ENCODE data around the gene BHLHA15.

The BHLHA15 gene

DNA sequence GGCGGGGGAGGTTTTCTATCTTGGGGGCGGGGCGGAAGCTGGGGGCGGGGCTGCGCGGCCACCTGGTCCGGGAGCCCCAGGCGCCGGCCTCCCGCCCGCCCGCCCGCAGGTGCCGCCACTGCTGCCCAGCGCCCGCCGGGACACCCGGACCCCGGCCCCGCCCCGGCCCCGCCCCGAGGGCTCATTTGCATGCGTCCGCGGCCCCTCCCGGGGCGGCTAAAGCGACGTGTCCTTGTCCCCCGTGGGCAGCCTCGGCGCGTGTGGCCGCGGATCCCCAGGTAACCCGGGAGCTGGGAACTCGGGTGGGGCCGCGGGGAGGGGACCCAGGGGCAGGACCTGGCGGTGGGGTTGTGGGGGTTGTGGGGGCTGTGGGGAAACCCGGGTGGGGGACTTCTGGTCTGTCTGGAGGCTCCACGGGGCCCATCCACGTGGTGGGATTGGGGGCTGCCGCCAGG lies at the start of gene BHLHA15:
BHLHA15 (plus strand) TSS at position 219 of the 455 bp plus-strand sequence. CDS start 871 bp downstream, outside the sequence.
- peak in 1 of 2 donors; percentile 22 for DNase-seq (ENCODE audit: low read depth in 2 of 2)

DNA sequence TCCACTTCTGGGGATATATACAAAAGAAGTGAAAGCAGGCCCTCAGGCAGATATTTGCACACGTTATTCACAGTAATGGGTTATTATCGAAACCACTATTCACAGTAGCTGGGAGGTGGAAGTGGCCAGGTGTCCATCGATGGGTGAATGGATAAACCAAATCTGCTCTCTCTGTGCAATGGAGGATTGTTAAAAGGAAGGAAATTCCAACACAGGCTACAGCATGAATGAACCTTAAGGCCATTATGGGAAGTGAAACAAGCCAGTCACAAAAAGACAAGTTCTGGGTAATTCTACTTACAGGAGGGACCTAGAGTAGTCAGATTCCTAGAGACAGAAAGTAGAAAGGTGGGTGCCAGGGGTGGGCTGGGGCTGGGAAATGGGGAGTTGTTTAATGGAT lies 48.5 kb upstream of the BHLHA15 start:
- DNase-seq (ENCODE audit: low read depth in 2 of 2) = no peak

DNA sequence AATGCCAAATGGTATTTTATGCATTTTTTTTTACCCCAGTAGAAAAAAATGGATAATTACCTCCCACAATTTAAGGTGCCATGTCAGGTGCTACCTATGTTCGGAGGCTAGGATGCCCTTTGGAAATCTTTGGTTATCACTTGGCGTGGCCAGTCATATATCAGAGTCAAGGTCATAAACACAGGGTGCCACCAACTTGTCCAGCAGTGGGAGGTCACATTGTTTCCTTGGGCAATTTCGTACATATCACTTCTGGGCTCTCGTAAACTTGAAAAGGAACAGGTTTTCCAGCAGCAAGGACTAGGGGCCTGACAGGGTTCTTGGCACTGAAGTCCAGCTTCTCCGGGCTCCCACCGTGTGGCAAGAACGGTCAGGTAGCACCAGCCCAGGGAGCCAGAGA lies 48.0 kb upstream of the BHLHA15 start:
- DNase-seq (ENCODE audit: low read depth in 2 of 2) = no peak

DNA sequence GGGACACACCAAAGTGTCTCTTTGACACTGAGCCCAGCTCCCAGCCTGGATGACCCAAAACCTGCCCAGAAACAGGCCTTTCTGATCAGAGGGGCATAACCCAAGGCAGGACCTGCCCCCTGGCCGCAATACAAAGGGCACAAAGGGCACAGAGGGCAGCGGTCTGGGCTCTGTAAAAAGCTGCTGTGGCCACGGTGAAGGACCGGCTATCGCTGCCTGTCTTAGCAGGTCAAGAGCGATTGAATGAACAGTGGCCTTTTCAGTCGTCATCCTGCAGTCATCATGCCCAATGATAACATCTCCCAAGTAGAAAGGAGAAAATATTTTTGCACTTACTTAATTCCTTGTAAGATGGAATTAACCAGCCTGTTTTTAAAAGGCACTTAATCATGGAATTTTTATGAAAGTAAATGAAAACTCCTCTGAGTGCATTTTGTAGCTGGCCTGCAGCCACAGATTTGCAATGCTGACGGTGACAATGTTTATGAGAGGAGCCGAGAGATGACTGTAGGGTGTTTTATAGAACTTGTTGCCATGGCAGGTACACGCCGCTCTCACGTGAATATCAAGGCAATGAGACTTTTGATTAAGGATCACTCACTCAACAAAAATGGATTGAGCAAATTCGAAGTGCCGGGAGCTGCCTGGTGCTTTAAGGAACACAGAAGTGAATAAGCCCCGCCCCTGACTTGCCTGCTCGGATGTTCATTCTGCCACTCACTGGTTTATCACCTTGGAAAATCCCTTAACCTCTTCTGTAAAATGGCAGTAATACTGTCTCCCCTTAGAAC lies 47.3 kb upstream of the BHLHA15 start:
- DNase-seq (ENCODE audit: low read depth in 2 of 2) = no peak

DNA sequence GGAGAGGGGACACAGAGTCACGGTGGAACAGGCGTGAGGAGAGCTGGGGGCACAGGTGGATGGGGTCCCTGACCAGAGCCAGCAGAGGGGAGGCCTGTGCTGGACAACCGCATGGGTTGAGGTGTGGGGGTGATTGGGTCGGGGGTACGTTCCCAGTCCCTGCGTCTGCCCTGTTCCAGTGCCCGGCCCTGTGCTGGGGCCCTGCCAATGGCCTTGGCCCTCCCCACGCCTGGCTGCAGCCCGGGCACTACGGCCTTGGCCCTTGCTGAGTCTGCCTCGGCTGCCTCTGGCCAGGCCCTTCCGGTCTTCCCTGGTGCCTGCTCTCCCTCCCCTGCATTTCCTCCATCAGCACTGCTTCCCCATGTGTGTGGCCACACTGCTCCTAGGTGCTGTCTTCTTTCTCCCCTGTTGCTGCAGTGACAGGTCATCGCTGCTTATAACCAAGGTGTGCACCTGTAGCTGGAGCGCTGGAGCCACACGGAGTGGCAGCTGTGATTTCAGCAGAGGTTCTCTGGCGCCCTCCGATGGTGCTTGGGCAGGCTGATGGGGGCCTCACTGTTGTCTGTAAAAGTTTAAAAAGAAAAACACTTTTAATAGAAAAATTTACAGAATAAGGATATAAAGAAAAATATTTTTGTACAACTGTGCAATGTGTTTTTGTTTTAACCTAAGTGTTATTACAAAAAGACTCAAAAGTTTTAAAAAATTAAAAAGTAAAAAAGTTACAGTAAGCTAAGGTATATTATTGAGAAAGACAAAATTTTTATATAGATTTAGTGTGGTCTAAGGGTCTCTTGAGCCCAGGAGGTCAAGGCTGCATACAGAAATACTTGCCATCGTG lies 45.2 kb upstream of the BHLHA15 start:
- peak; percentile 17 to 35 for DNase-seq (ENCODE audit: low read depth in 2 of 2)

DNA sequence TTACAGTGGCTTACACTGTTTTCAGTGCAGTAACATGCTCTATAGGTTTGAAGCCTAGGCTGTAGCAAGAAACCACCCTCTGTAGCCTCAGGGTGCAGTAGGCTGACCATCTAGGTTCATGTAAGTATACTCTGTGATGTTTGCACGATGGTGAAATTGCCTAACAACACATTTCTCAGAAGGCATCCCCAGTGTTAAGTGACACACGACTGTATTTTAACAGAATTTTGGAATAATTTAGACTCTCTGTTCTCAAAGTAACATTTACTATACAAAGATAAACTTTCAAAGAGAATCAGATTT lies 44.6 kb upstream of the BHLHA15 start:
- no peak for DNase-seq (ENCODE audit: low read depth in 2 of 2)

DNA sequence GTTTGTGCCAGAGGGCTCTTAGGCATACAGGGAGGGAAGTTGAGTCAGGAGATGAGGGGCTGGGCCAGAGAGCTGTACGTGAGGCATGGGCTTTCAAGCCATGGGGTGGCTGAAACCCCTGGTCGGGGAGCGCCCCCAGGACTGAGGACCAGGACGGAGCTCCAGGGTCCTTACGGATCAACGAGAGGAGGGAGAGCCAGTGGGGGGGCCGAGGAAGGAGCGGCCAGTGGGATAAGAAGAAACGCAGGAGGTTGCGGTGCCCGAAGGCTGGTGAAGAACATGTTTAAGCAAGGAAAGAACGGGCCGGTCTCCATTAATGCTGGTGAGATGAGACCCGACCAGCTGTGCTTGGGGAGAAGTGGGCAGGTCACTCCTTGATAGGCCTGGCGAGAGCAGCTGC lies 43.6 kb upstream of the BHLHA15 start:
- no peak for DNase-seq (ENCODE audit: low read depth in 2 of 2)

DNA sequence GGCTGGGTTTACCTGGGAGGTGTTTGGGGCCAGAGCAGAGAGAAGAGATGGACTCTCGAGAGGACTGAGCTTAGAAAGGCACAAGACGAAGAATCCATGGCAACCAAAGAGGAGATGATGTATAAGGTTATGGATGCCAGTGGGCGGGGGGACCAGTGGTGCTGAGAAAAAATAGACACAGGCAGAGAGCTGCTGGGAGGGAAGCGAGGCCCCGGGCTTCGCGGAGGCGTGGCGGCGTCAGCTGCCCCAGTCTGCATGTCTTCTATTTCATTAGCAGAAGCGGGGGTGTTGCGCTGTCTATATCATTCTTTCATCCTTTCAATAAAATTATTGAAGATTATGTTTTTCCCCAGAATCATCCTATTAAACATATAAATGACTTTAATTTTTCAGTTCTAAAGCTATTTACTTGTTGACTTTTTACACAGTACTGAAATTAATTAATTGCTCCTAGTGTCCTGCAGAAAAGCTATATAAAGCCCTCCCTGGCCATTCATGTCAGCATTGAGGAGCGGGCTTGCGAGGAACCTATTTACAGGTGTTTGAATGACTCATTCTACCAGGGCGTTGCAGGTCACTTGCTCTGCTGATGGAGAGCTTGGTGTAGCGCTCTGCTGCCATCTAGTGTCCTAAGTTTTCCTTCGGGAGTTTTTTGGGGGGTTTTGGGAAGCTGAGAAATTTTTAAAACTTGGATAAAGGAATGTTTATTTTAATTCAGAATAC lies 42.9 kb upstream of the BHLHA15 start:
- DNase-seq (ENCODE audit: low read depth in 2 of 2) = peak; percentile 29 to 40

DNA sequence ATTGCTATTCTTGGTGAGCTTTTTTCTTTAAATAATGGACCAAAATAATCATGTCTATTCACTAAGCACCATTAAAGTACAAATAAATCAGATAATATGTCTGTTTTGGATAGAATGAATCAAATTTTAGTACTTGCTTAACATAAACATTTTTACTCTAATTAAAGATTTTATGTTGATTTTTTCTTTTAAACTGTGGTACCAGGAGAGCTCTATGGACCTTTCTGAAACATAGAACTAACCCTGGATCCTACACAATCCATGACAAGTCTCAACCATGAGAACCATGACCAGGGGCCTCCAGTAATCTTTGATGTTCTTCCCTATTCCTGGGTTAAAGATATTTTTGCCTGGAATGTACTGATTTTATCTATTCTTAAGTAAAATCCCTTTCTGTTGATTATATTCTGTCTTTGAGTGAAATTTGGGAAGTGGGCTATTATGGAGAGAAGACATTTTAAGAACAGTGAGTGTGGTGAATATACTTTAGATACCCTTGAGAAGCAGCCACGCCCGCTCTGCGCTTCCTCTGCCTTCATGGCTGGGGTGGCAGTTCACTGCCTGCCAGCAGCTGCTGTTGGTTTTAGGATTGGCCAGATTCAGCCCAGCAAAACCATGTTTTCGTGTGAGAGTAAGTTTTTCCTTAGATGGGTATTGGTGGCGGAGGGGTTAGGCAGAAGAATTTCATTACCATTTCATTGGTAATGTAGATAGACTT lies 42.2 kb upstream of the BHLHA15 start:
- no peak for DNase-seq (ENCODE audit: low read depth in 2 of 2)

DNA sequence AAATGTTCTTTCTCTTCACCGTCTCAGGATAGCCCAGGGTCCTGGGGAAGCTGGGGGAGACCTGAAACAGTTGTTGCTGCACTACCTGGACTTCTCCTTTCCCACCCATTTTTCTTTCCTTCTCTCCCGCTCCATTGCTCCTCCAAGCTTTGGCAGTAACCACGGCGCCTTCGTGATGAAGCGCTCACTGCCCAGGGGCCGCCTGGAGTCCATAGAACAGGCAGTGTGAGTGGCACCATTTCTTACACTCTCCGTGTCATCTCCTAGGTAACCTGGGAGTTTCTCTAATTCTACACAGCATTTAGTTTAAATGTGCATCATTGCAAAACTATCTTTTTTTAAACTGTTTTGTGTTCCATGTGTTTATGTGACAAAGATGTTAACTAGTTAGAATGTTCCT lies 40.3 kb upstream of the BHLHA15 start:
- no peak for DNase-seq (ENCODE audit: low read depth in 2 of 2)

DNA sequence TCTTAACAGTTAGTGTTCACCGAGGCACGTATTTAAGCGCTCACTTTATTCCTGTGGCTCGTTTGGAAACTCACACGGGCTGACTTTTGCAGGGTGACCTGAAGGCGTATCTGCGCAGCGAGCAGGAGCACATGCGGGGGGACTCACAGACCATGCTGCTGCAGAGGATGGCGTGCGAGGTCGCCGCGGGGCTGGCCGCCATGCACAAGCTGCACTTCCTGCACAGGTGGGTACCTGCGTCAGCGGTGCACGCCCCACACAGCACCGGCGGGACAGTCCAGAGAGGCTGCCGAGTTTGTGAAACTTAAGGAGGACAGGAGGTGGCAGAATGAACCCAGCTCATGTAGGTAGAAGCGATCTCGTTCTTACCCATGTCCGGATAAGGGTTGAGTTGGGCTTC lies 39.8 kb upstream of the BHLHA15 start:
- DNase-seq (ENCODE audit: low read depth in 2 of 2) = no peak

DNA sequence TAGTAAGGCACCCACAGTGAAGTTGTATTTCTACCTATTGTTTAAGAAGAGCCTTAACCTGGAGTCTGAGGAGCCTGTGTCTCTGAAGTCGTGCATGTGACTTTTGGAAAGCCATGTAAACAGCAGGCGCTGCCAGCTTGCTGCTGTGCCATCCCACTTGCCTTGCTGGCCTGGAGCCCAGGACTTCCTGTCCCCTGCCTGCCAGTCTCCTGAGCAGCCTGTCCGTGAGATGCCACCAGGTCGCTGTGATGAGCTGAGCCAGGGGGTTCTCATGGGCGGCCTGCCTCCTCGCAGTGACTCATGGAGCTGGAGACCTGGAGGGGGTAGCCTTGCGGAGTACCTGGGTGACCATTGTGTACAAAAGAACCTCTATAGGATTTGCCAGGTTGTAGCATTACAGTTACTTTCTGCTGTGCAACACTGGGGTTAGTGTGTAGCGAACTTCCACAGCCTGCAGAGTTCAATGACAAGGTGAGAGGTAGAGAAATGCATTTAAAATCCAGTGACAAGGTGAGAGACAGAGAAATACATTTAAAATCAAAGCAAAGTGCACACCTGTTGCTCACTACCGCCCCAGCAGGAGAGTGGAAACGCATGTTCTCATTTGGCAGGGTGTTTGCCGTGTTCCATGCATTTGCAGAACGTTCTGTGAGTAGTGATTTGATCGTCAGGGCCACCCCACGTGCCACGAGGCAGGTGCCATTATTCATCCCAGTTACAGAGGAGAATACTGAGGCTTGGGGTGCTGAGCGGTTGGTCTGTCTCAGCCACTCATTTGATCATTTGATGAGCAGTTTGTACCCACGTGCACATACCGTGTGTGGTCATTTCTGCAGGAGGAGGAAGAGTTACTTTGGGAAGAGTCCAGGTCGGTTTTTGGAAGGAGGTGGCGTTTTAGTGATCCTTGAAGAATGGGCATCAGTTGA lies 36.6 kb upstream of the BHLHA15 start:
- no peak for DNase-seq (ENCODE audit: low read depth in 2 of 2)

DNA sequence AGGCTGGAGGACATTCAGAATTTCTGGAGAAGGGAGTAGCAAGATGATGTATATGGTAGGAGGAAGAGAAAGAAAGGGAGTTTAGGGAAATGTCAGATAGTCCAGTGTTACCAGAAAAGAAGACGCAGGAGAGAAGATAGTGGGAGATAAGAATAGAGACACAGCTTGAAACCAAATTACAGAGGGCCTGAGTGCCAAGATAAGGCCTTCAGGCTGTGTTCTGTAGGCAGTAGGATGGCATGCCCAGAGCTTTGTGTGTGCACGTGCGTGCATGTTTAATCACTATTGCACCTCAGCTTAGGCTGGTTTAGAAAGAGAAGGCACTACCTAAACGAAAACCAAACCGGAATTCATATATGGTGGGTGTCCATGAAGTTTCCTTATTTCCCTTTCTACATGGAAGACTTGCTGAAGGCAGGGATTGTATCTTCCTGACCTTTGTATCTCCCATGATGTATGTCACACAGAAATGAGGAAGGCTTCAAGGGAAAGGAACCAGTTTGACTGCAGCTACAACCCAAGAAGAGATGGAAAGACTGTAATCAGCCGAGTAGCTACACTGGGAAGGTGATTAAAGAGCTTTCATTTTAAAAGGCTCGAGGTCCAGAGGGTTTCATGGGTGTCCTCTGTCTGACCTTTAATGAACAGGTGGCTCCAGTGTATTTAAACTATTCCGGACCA lies 35.8 kb upstream of the BHLHA15 start:
- DNase-seq (ENCODE audit: low read depth in 2 of 2) = no peak

DNA sequence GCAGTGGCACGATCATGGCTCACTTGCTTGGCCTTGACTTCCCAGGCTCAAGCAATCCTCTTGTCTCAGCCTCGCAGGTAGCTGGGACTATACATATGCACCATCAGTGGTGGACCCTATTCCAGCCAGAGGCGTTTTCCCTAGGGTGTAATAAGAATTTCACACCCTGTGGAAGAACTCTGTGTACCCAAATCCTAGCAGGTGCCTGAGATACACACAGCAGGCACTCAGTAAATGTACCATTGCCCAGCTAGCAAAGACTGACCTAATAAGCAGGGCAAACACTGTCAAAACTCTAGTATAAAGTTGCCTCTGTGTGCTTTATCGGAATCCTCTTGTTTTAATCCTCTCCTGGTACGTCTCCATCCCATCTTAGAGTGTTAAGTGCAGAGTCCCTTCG lies 33.7 kb upstream of the BHLHA15 start:
- DNase-seq (ENCODE audit: low read depth in 2 of 2) = no peak

DNA sequence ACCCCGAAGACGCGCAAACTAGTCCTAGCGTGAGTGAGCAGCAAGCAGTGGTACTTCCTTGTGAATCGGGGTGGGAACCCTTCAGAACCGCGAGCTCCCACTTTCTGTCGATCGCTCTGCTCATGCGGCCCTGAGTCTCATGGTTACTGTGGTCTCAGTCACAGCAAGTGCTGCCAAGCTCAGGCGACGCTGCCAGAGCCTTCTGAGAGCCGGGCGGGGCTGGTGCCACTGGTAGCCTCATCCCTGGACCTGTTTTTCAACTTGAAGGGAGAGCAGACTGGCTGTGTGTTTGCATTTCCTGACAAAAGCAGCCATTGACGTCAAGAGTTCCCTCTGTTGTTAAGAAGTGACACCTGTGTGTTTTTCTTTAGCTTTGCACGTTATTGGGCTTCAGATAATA lies 32.9 kb upstream of the BHLHA15 start:
- DNase-seq (ENCODE audit: low read depth in 2 of 2) = no peak

DNA sequence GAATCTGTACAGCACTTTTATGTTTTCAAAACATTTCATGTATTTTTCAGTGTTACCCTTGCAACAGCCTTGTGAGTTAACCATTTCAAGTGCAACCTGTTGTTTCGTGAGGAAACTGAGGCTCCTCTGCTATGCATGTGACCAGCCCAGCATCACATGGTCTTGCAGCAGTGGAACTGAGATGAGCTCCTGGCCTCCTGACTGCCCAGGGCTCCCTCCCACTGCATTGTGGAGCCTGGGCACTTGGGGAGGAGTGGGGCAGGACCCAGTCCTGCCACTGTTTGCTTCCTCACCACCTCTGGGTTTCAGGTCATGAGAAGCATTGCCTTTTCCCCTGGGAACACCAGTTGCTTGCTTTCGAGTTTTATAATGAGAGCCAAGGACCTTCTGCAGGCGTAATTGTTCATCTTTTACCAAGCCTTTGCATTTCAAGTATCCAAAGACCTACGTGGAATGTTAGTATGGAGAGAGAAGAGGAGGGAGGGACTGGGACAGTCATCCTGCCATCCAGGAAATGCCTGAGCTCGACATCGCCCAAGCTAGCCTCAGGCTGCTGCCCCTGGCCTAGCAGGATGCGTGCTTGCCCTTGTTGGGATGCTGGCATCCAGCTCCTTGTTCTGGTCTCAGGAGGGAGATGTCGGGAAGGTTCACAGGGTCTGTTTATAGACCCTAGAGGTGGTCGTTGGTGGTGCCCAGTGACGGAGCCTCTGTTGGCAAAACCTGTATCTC lies 32.3 kb upstream of the BHLHA15 start:
- DNase-seq (ENCODE audit: low read depth in 2 of 2) = no peak

DNA sequence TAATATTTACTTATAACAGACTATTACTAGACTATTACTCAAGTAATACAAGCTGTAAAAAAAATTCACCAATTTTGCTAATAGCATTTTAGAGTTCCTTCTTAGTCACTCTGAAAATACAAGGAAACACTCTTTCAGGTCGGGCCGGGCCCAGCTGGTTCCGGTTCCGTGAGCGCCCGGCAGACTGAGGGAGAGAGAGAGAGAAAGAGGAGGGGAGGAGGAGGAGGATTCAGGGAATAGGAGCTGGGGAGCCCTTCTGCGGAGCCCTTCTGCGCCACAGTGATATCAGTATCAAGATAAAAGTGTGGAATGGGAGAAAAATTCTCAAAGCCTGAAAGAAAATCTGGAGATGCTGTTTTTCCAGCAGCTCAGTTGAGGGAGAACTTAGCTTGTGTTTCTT lies 30.5 kb upstream of the BHLHA15 start:
- DNase-seq (ENCODE audit: low read depth in 2 of 2) = no peak

DNA sequence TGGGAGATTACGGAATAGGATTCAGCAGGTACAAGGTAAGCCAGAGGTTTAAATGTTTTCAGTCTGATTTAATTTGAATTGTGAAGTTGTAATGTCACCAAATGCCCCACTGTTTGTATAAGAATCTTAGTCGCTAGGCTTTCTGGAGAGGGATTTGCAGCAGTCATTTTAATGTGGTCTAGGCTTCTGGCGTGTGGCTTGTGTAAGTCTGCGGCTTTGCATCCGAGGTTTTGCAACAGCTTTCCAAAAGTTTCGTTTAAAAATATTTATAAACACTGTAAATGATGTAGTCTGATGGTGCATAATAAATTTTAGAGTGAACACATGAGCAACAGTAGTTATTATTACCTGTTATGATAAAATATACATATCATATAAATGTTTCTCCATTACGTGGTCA lies 26.1 kb upstream of the BHLHA15 start:
- DNase-seq (ENCODE audit: low read depth in 2 of 2) = no peak

DNA sequence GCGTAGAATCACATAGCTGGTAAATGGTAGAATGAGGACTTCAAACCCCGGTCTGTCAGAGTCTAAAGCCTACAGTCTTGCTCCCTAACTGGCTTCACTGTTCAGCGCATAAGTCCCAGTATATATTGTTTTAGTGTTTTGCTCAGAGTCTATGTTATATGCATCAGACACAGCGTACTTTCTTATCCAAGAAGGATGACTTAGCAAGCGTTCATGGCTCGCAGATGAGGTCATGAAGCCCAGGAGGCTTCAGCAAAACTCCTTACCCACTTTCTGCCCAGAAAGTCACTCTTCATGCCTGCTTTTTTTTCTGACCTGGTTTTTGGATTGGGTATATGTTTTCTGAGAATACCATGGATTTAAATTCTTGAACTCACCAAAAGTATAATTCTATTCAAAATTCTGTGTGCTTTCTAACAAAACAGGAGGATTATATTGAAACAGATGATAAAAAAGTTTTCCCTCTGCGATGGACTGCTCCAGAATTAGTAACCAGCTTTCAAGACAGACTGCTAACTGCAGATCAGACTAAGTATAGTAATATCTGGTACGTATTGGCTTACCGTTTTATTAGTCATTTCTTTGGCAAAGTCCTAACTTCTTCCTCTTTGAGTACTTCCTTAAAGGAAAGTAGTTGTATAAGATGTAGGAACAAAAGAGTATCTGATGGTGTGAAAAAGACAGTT lies 24.6 kb upstream of the BHLHA15 start:
- no peak for DNase-seq (ENCODE audit: low read depth in 2 of 2)
